A549 (cell line): ENCODE data around the gene RXRA.

ENCODE experiments used
- CEBPB ChIP-seq, 2 experiments: fragments of >200 bp in 1 of 2; sonication (Bioruptor Twin) in 1 of 2; formaldehyde crosslinking in 1 of 2; IDR thresholded peaks; 2 replicates each; pipeline ENCODE4 v1.6.1; 2012 to 2016
- FOSB ChIP-seq: fragments of 250-450 bp; sonication (Bioruptor Pico); IDR thresholded peaks from 2 replicates; pipeline ENCODE4 v1.5.0; 2020; ENCODE audit warnings: mild to moderate bottlenecking, moderate library complexity
- JUN ChIP-seq, 2 experiments: fragments of >200 bp; sonication (Bioruptor Twin); formaldehyde crosslinking; IDR thresholded peaks; 2 replicates in 1 of 2; 3 replicates in 1 of 2; pipeline ENCODE4 v1.6.1; 2016 to 2017
- KDM1A ChIP-seq: fragments of 200-600 bp; sonication (generic); IDR thresholded peaks from 2 replicates; pipeline ENCODE4 v1.6.1; 2016; ENCODE audit warnings: low read depth, mild to moderate bottlenecking
- MAFK ChIP-seq: fragments of 450-650 bp; IDR thresholded peaks from 2 replicates; pipeline ENCODE4 v1.6.1; 2014; ENCODE audit not compliant: partially characterized antibody
- NR3C1 ChIP-seq: fragments of >200 bp; sonication (Bioruptor Twin); formaldehyde crosslinking; IDR thresholded peaks from 3 replicates; pipeline ENCODE4 v1.6.1; 2017
- POLR2A ChIP-seq: IDR thresholded peaks from 2 replicates; pipeline ENCODE4 v1.6.1; 2012; ENCODE audit warnings: mild to moderate bottlenecking, low read length
- REST ChIP-seq: fragments of 200-600 bp; sonication (generic); IDR thresholded peaks from 2 replicates; pipeline ENCODE4 v1.6.1; 2016; ENCODE audit warnings: antibody characterized with exemption, mild to moderate bottlenecking, moderate library complexity
- SMC3 ChIP-seq: fragments of >200 bp; sonication (Bioruptor Twin); formaldehyde crosslinking; IDR thresholded peaks from 3 replicates; pipeline ENCODE4 v1.6.1; 2018; ENCODE audit warnings: inconsistent platforms
- TF ChIP-seq, protein P1 (sequence below): fragments of 250-450 bp; sonication (Bioruptor Pico); IDR thresholded peaks from 2 replicates; pipeline ENCODE4 v1.5.0; 2021; ENCODE audit warnings: mild to moderate bottlenecking, moderate library complexity, borderline replicate concordance
- TF ChIP-seq, protein P2 (sequence below): fragments of >200 bp; sonication (Bioruptor Twin); formaldehyde crosslinking; IDR thresholded peaks from 3 replicates; pipeline ENCODE4 v1.5.1; 2016
- TF ChIP-seq, protein P3 (sequence below): IDR thresholded peaks from 2 replicates; pipeline ENCODE4 v1.6.1; 2012

- TF ChIP-seq, protein P1, sequence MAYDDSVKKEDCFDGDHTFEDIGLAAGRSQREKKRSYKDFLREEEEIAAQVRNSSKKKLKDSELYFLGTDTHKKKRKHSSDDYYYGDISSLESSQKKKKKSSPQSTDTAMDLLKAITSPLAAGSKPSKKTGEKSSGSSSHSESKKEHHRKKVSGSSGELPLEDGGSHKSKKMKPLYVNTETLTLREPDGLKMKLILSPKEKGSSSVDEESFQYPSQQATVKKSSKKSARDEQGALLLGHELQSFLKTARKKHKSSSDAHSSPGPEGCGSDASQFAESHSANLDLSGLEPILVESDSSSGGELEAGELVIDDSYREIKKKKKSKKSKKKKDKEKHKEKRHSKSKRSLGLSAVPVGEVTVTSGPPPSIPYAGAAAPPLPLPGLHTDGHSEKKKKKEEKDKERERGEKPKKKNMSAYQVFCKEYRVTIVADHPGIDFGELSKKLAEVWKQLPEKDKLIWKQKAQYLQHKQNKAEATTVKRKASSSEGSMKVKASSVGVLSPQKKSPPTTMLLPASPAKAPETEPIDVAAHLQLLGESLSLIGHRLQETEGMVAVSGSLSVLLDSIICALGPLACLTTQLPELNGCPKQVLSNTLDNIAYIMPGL (CRISPR knock-in tag): no peak
- TF ChIP-seq, protein P2, sequence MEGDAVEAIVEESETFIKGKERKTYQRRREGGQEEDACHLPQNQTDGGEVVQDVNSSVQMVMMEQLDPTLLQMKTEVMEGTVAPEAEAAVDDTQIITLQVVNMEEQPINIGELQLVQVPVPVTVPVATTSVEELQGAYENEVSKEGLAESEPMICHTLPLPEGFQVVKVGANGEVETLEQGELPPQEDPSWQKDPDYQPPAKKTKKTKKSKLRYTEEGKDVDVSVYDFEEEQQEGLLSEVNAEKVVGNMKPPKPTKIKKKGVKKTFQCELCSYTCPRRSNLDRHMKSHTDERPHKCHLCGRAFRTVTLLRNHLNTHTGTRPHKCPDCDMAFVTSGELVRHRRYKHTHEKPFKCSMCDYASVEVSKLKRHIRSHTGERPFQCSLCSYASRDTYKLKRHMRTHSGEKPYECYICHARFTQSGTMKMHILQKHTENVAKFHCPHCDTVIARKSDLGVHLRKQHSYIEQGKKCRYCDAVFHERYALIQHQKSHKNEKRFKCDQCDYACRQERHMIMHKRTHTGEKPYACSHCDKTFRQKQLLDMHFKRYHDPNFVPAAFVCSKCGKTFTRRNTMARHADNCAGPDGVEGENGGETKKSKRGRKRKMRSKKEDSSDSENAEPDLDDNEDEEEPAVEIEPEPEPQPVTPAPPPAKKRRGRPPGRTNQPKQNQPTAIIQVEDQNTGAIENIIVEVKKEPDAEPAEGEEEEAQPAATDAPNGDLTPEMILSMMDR: no peak
- TF ChIP-seq POLR2A (no peak), CEBPB (IDR thresholded peaks at IDR 0.05) (no peak), MAFK (no peak), KDM1A (no peak), SMC3 (no peak), REST (no peak), NR3C1 (no peak), JUN (IDR thresholded peaks at IDR 0.05) (no peak), FOSB (CRISPR knock-in tag) (no peak)
- TF ChIP-seq, protein P3, sequence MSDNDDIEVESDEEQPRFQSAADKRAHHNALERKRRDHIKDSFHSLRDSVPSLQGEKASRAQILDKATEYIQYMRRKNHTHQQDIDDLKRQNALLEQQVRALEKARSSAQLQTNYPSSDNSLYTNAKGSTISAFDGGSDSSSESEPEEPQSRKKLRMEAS: no peak
Observed at GRCh38 chr9:134341306-134341705, 15.1 kb downstream of the RXRA start.
